ENCODE measurements around the gene CBX6.

GRCh38 chr22:38872172-38872830 lies at the start of gene CBX6:
- TF ChIP-seq EZH2 (IDR thresholded peaks at IDR 0.05; ENCODE audit: borderline replicate concordance, low read depth, low read length, poor library complexity, severe bottlenecking) (no peak), CTCF (conservative IDR thresholded peaks at IDR 0.05; ENCODE audit: low read depth, low read length) (no peak)

Data from A673 (cell line).